HepG2 (cell line): ENCODE data around the gene CDK13. TPM values are rescaled to one million over a fixed set of nuclear protein-coding genes. Genes with fewer than 3 reads are reported as not detected.
A peak's percentile ranks its signal among the peaks of the same experiment; 100 is the strongest.

Source experiments
- ATAC-seq: fragments of 200-7000 bp; cut with Tn5 transposase; 3 replicates; pipeline ENCODE4 v1.9.1; 2020; ENCODE audit warnings: mild to moderate bottlenecking, moderate library complexity
- BruUV-seq: library from RNA; stranded (reverse); fragments of 400-500 nt; replicated peaks from 2 replicates; lab custom pipeline; 2021; lab: Mats Ljungman, UMichigan
- CTCF ChIA-PET: fragments of 300-600 bp; formaldehyde crosslinking; extraction: SDS; loops from one replicate; lab custom pipeline; 2021; ENCODE audit warnings: low total read pairs, inconsistent platforms, low intra/inter-chr PET ratio; lab: Yijun Ruan, JAX
- POLR2A ChIA-PET: fragments of 350-600 bp; sonication (Branson Sonifier 250); formaldehyde crosslinking; loops from one replicate; lab custom pipeline; 2020; ENCODE audit warnings: antibody characterized with exemption, inconsistent platforms; lab: Yijun Ruan, JAX
- DNase-seq: peaks from one replicate; pipeline ENCODE4 v3.0.0-alpha.2; 2015; ENCODE audit warnings: low spot score
- FAIRE-seq: peaks from 3 replicates; lab custom pipeline; 2011; peaks lifted over from hg19 to GRCh38; lab: Jason Lieb, UNC
- H2AFZ ChIP-seq: one replicate; pipeline ENCODE4 v1.6.1; 2011; ENCODE audit warnings: low read length, inconsistent platforms
- H3K27ac ChIP-seq: fragments of 300-600 bp; 3 replicates; pipeline ENCODE4 v1.8.0; 2011; ENCODE audit warnings: mixed run types, mild to moderate bottlenecking, mixed read lengths, low read length, inconsistent platforms; ENCODE audit not compliant: insufficient read depth; ENCODE audit errors: extremely low read length
- H3K27me3 ChIP-seq, 2 experiments: fragments of 200-600 bp in 1 of 2; 2 replicates in 1 of 2; 3 replicates in 1 of 2; pipeline versions ENCODE4 v1.6.0 to v1.8.0; 2011; ENCODE audit warnings: low read length in 2 of 2, mild to moderate bottlenecking in 2 of 2, moderate library complexity in 2 of 2, inconsistent platforms in 1 of 2; ENCODE audit not compliant: insufficient read depth in 2 of 2, control insufficient read depth in 1 of 2
- H3K36me3 ChIP-seq, 2 experiments: fragments of 200-600 bp in 1 of 2; replicated peaks in 1 of 2; 2 replicates in 1 of 2; 3 replicates in 1 of 2; pipeline versions ENCODE4 v1.5.1 to v1.8.0; 2011; ENCODE audit warnings: low read length in 2 of 2, inconsistent platforms in 1 of 2; ENCODE audit not compliant: insufficient read depth in 2 of 2, control insufficient read depth in 1 of 2
- H3K4me1 ChIP-seq: 2 replicates; pipeline ENCODE4 v1.5.1; 2012; ENCODE audit warnings: low read length, inconsistent platforms; ENCODE audit not compliant: insufficient read depth
- H3K4me2 ChIP-seq: 2 replicates; pipeline ENCODE4 v1.6.0; 2011; ENCODE audit warnings: low read depth, low read length, inconsistent platforms
- H3K4me3 ChIP-seq, 3 experiments: fragments of 200-600 bp in 1 of 3; sonication (generic), shearing (Covaris generic) in 1 of 3; replicated peaks in 1 of 3; 2 replicates each; pipeline ENCODE4 v1.5.1; 2011 to 2016; ENCODE audit warnings: low read length in 3 of 3, inconsistent platforms in 2 of 3, low read depth in 2 of 3, mild to moderate bottlenecking in 2 of 3, control low read depth in 1 of 3, mixed read lengths in 1 of 3; ENCODE audit not compliant: insufficient read depth in 1 of 3
- H3K79me2 ChIP-seq: one replicate; pipeline ENCODE4 v1.6.1; 2011; ENCODE audit warnings: low read length, inconsistent platforms; ENCODE audit not compliant: insufficient read depth
- H3K9ac ChIP-seq: 2 replicates; pipeline ENCODE4 v1.6.0; 2011; ENCODE audit warnings: mild to moderate bottlenecking, low read depth, low read length, inconsistent platforms; ENCODE audit not compliant: insufficient read depth
- H3K9me3 ChIP-seq: 2 replicates; pipeline ENCODE4 v1.5.1; 2012; ENCODE audit warnings: mild to moderate bottlenecking, low read length
- H4K20me1 ChIP-seq: 2 replicates; pipeline ENCODE4 v1.6.0; 2011; ENCODE audit warnings: inconsistent platforms, mild to moderate bottlenecking, low read length, moderate library complexity; ENCODE audit not compliant: insufficient read depth
- BRD4 ChIP-seq: sonication (generic); formaldehyde crosslinking; IDR thresholded peaks from 2 replicates; pipeline ENCODE4 v1.4.0; 2020; ENCODE audit warnings: missing genetic modification reagents
- CHD4 ChIP-seq: fragments of 200-600 bp; sonication (generic); IDR thresholded peaks from 2 replicates; pipeline ENCODE4 v1.7.0; 2017; ENCODE audit warnings: mild to moderate bottlenecking, low read length, borderline replicate concordance
- ETV5 ChIP-seq: IDR thresholded peaks from 2 replicates; pipeline ENCODE4 v1.6.1; 2018; ENCODE audit warnings: missing biosample characterization, missing genetic modification reagents, inconsistent platforms, borderline replicate concordance
- HIVEP1 ChIP-seq: sonication (generic); formaldehyde crosslinking; IDR thresholded peaks from 2 replicates; pipeline ENCODE4 v1.4.0; 2020; ENCODE audit warnings: mild to moderate bottlenecking, missing genetic modification reagents
- HNRNPLL ChIP-seq: fragments of 200-400 bp; formaldehyde crosslinking; IDR thresholded peaks from 2 replicates; pipeline ENCODE4 v1.6.1; 2017; ENCODE audit warnings: mild to moderate bottlenecking, low read depth, low read length; ENCODE audit not compliant: poor library complexity, severe bottlenecking
- KDM1A ChIP-seq: IDR thresholded peaks from 2 replicates; pipeline ENCODE4 v1.6.1; 2016; ENCODE audit warnings: missing compliant biosample characterization
- KLF12 ChIP-seq: sonication (generic); formaldehyde crosslinking; IDR thresholded peaks from 2 replicates; pipeline ENCODE4 v1.4.0; 2020; ENCODE audit warnings: missing genetic modification reagents, borderline replicate concordance
- MEF2D ChIP-seq: sonication (generic); formaldehyde crosslinking; IDR thresholded peaks from 2 replicates; pipeline ENCODE4 v1.5.1; 2020; ENCODE audit warnings: mild to moderate bottlenecking, missing genetic modification reagents
- MYPOP ChIP-seq: sonication (generic); formaldehyde crosslinking; IDR thresholded peaks from 2 replicates; pipeline ENCODE4 v1.8.1; 2023; ENCODE audit warnings: mild to moderate bottlenecking, moderate library complexity, missing genetic modification reagents
- NFE2L2 ChIP-seq: fragments of 150-350 bp; IDR thresholded peaks from 2 replicates; pipeline ENCODE4 v1.6.1; 2014; ENCODE audit warnings: low read length
- PTBP1 ChIP-seq: fragments of 200-400 bp; formaldehyde crosslinking; IDR thresholded peaks from 2 replicates; pipeline ENCODE4 v1.6.1; 2018; ENCODE audit warnings: low read length, low read depth; ENCODE audit not compliant: poor library complexity, severe bottlenecking
- SIX4 ChIP-seq: sonication (generic); formaldehyde crosslinking; IDR thresholded peaks from 2 replicates; pipeline ENCODE4 v1.4.0; 2020; ENCODE audit warnings: missing genetic modification reagents
- SMYD3 ChIP-seq: sonication (generic); formaldehyde crosslinking; IDR thresholded peaks from 2 replicates; pipeline ENCODE4 v1.8.1; 2023; ENCODE audit warnings: mild to moderate bottlenecking, missing genetic modification reagents
- SRSF9 ChIP-seq: fragments of 200-400 bp; formaldehyde crosslinking; IDR thresholded peaks from 2 replicates; pipeline ENCODE4 v1.6.1; 2018; ENCODE audit warnings: borderline replicate concordance, mild to moderate bottlenecking, low read depth, low read length; ENCODE audit not compliant: insufficient read depth, poor library complexity, severe bottlenecking
- ZNF552 ChIP-seq: sonication (generic); formaldehyde crosslinking; IDR thresholded peaks from 2 replicates; pipeline ENCODE4 v1.9.0; 2022; ENCODE audit warnings: missing genetic modification reagents, mild to moderate bottlenecking, borderline replicate concordance
- ZNF576 ChIP-seq: sonication (generic); formaldehyde crosslinking; IDR thresholded peaks from 2 replicates; pipeline ENCODE4 v1.4.0; 2020; ENCODE audit warnings: mild to moderate bottlenecking, missing genetic modification reagents
- ZNF614 ChIP-seq: IDR thresholded peaks from 2 replicates; pipeline ENCODE4 v1.6.1; 2018; ENCODE audit warnings: missing biosample characterization, missing genetic modification reagents, inconsistent platforms, borderline replicate concordance
- ZNF652 ChIP-seq: IDR thresholded peaks from 2 replicates; pipeline ENCODE4 v1.6.1; 2016; ENCODE audit warnings: low read depth, borderline replicate concordance
- ZNF703 ChIP-seq: sonication (generic); formaldehyde crosslinking; IDR thresholded peaks from 2 replicates; pipeline ENCODE4 v1.5.1; 2020; ENCODE audit warnings: missing genetic modification reagents, mild to moderate bottlenecking, moderate library complexity, borderline replicate concordance
- ZNF740 ChIP-seq: sonication (generic); formaldehyde crosslinking; IDR thresholded peaks from 2 replicates; pipeline ENCODE4 v1.4.0; 2020; ENCODE audit warnings: missing genetic modification reagents
- ZSCAN29 ChIP-seq: sonication (generic); formaldehyde crosslinking; conservative IDR thresholded peaks from 2 replicates; pipeline ENCODE4 v1.4.0; 2020; ENCODE audit warnings: mild to moderate bottlenecking, missing genetic modification reagents
- WGBS: methylation state at CpG from one replicate; pipeline ENCODE4 v1.1.6; 2017; ENCODE audit warnings: low lambda C conversion rate; 5-methylcytosine and 5-hydroxymethylcytosine counted together
- in situ Hi-C: cut with HindIII; loops from 2 replicates; pipeline ENCODE4 v1.10.0; 2017; ENCODE audit warnings: low pct_unique_long_range_greater_than_20kb; ENCODE audit not compliant: extremely low pct_ligation_motif_present
- intact Hi-C: fragments of 100-400 bp; cut with micrococcal nuclease; formaldehyde crosslinking; loops from one replicate; pipeline ENCODE4 v1.10.0; 2022; ENCODE audit not compliant: unreplicated experiment
- polyA plus RNA-seq, 8 experiments: library from polyadenylated mRNA; depleted of rRNA in 3 of 8; stranded (reverse) in 7 of 8; unstranded in 1 of 8; fragments of >200 nt; fragmentation: Illumina TruSeq in 4 of 8; extraction: Trizol in 4 of 8; gene quantifications; 2 replicates each; pipeline versions ENCODE4 v1.2.1 to v1.2.3, GENCODE V29; 2011 to 2016; ENCODE audit warnings: low read depth in 4 of 8, missing spikeins in 1 of 8, mixed read lengths in 1 of 8; ENCODE audit not compliant: insufficient read depth in 1 of 8
- total RNA-seq, 5 experiments: library from RNA; depleted of rRNA; stranded (reverse); fragments of >200 nt; fragmentation: Illumina TruSeq; extraction: Trizol; gene quantifications; 2 replicates each; pipeline ENCODE4 v1.2.3, GENCODE V29; 2016; ENCODE audit warnings: low read depth in 1 of 5

The CDK13 gene
- total and polyA plus RNA-seq, 2 of the 13 experiments (the other 11 are each of a cell fraction or from before 2014, with no cell fraction given) = 21.0 to 40.9 TPM

GRCh38 chr7:39951226-39952194 is 1.5 kb downstream of the CDK13 start:
- intact Hi-C loops = loop anchor here (2.0 to 5.0 kb wide), 2 partner anchors 51 to 101 kb away; no protein-coding TSS in a partner anchor
- Histone ChIP-seq H3K9ac (peak overlapping the region; percentile 99), H3K4me2 (peak overlapping the region; percentile 88), H2AFZ (no peak overlapping the region), H3K27ac (peak overlapping the region; percentile 100), H3K27me3 (no peaks in the 10 kb centered on the region; a peak in 1 of 5 replicates), H3K4me1 (peaks cover 31% of the 10 kb centered on the region), H3K36me3 (no peaks in the 10 kb centered on the region; a peak in 1 of 5 replicates), H4K20me1 (peaks cover 49% of the 10 kb centered on the region), H3K79me2 (peaks cover 54% of the 10 kb centered on the region), H3K4me3 (peak overlapping the region; percentile 86 to 100 (median 98)), H3K9me3 (no peaks in the 10 kb centered on the region)
- FAIRE-seq = no peak
- ATAC-seq = peak; percentile 67
- POLR2A ChIA-PET = interaction anchor here (1.0 to 2.1 kb wide), 2 partner anchors 101 to 183 kb away, joined by 3 to 4 read pairs; partner anchors contain the start of gene SUGCT
- in situ Hi-C loops = loop anchor here (5.0 kb wide), 1 partner anchor 101 kb away; no protein-coding TSS in a partner anchor
- CTCF ChIA-PET = interaction anchor here (2.2 kb wide), 1 partner anchor 101 kb away, joined by 10 read pairs; no protein-coding TSS in a partner anchor
- DNase-seq = peak; percentile 47
- no TSS peak for BruUV-seq
- under 1% methylated on average over 12 of the region's 79 CpGs for WGBS
- TF ChIP-seq CHD4 = no peak
- TF ChIP-seq MEF2D = no peak
- TF ChIP-seq SIX4 (CRISPR knock-in tag) = no peak
- TF ChIP-seq ZNF652 (CRISPR knock-in tag) = no peak
- no peak for TF ChIP-seq NFE2L2
- peak; percentile 56 for TF ChIP-seq HNRNPLL
- no peak for TF ChIP-seq ZNF576 (CRISPR knock-in tag)
- peak; percentile 56; the same call in 1 of the 2 replicates for TF ChIP-seq ZNF552 (CRISPR knock-in tag)
- TF ChIP-seq ZSCAN29 (CRISPR knock-in tag) = no peak
- peak; percentile 50; the same call in 1 of the 2 replicates for TF ChIP-seq HIVEP1 (CRISPR knock-in tag)
- no peak; the same call in 1 of the 2 replicates for TF ChIP-seq BRD4 (CRISPR knock-in tag)
- no peak; the same call in 1 of the 2 replicates for TF ChIP-seq ZNF740
- TF ChIP-seq KLF12 (CRISPR knock-in tag) = no peak
- TF ChIP-seq ZNF703 = no peak
- TF ChIP-seq KDM1A (CRISPR knock-in tag) = no peak
- TF ChIP-seq ZNF614 = no peak
- no peak for TF ChIP-seq SMYD3 (CRISPR knock-in tag)
- TF ChIP-seq SRSF9 = no peak
- TF ChIP-seq MYPOP (CRISPR knock-in tag) = no peak
- no peak for TF ChIP-seq ETV5 (CRISPR knock-in tag)
- no peak for TF ChIP-seq PTBP1
